ENCODE results near the gene R3HDM2.

R3HDM2 gene

DNA sequence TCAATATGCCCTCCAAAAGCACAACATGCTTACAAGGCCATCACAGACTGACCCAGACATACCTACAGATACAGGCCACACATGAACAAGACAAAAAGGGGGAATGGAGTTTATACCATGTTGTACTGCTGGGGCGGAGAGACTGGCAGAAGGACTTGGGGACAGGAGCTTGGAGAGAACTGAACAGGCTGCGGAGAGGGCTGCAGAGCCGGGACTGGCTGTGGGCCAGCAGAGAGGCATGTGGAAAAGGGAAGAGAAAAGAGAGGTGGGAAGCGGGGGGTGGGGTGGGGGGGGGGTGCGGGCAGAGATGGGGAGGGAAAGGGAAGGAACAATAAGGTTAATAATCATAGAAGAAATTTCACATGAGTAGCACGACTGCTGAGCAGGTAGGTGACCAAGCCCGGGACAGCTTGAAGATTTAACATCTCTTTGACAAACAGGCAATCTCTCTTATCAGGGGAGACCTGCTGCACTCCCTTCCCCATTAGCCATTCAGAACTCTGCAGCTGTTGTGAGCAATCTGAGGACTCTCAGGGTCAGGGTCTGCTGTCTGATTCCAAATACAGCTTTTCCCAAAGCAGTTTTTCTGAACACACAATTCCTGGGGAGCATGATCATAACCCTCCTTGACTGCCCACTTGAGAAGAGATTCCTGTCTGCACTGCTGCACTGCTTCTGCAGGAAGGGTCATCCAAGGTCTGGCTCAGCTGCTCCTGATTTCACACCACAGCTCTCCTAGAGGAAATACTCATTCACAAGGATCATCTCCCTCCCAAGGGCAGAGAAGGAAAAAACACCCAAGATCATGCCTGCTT lies 158.3 kb downstream of the R3HDM2 start:
- Histone ChIP-seq H2BK12ac (ENCODE audit: low read length) (no peak overlapping the region), H3K4ac (ENCODE audit: low read depth, low read length) (no peak overlapping the region), H3K9ac (ENCODE audit: low read length) (no peak overlapping the region), H4K91ac (ENCODE audit: low read depth, low read length) (no peak overlapping the region), H3K79me2 (ENCODE audit: control insufficient read depth, insufficient read depth, low read length, poor library complexity) (no peaks in the 10 kb centered on the region), H3K14ac (ENCODE audit: low read length) (no peak overlapping the region), H3K79me1 (ENCODE audit: low read length) (no peaks in the 10 kb centered on the region), H2BK5ac (ENCODE audit: low read depth, low read length, poor library complexity) (no peak overlapping the region), H3K27ac (ENCODE audit: low read depth, low read length) (no peak overlapping the region), H3K4me2 (ENCODE audit: low read length) (no peak overlapping the region), H3K4me1 (ENCODE audit: control insufficient read depth in 1 of 2, insufficient read depth in 2 of 2, low read length in 2 of 2) (no peaks in the 10 kb centered on the region), H2AFZ (ENCODE audit: insufficient read depth, low read length, poor library complexity) (no peak overlapping the region), H3K23ac (ENCODE audit: low read length) (no peak overlapping the region), H3K9me3 (ENCODE audit: insufficient read depth, low read depth, low read length) (no peaks in the 10 kb centered on the region), H3K18ac (ENCODE audit: low read length) (no peak overlapping the region), H2BK120ac (ENCODE audit: insufficient read depth, low read length, poor library complexity) (no peak overlapping the region), H4K8ac (ENCODE audit: low read depth, low read length) (no peak overlapping the region), H3K36me3 (ENCODE audit: control insufficient read depth in 1 of 2, insufficient read depth in 2 of 2, low read length in 2 of 2) (peaks cover 11 to 18% of the 10 kb centered on the region in 2 experiments), H4K12ac (ENCODE audit: low read depth, low read length) (no peak overlapping the region), H3K27me3 (ENCODE audit: insufficient read depth, low read length) (no peaks in the 10 kb centered on the region), H3K4me3 (ENCODE audit: low read depth, low read length) (no peak overlapping the region), H2AK5ac (ENCODE audit: low read length) (no peak overlapping the region)
- DNase-seq = no peak
- WGBS (ENCODE audit: extremely low coverage, insufficient coverage, insufficient read length) = no CpG with 5 or more reads among the region's 7 CpGs

DNA sequence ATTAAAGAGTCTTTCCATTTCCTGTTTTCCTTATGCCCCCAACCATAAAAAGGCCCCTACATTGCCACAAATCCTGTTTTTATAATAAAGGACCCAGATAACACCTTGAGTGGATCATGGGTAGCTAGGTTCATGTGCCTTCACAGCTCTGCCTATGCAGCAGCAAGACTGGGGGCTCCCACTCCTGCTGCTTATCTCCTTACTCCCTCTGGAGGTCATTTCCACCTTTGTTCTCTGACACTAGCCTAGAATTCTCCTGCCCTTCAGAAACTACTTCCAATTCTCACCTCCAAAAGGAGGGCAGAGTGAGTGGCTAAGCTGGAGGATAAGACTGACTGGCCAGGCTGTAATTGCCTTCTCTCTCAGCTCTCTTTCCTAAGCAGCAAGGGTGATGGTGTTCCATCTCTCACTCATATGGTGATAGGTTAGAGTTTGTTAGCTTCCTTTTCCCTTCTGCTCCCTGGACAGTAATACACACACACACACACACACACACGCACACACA lies 159.8 kb downstream of the R3HDM2 start:
- Histone ChIP-seq H3K23ac (ENCODE audit: low read length) (no peak overlapping the region), H3K27me3 (ENCODE audit: insufficient read depth, low read length) (no peaks in the 10 kb centered on the region), H3K36me3 (ENCODE audit: control insufficient read depth in 1 of 2, insufficient read depth in 2 of 2, low read length in 2 of 2) (peaks cover 16 to 22% of the 10 kb centered on the region in 2 experiments), H3K14ac (ENCODE audit: low read length) (no peak overlapping the region), H3K18ac (ENCODE audit: low read length) (no peak overlapping the region), H3K9ac (ENCODE audit: low read length) (no peak overlapping the region), H2AK5ac (ENCODE audit: low read length) (no peak overlapping the region), H3K4me1 (ENCODE audit: control insufficient read depth in 1 of 2, insufficient read depth in 2 of 2, low read length in 2 of 2) (no peaks in the 10 kb centered on the region), H2AFZ (ENCODE audit: insufficient read depth, low read length, poor library complexity) (no peak overlapping the region), H3K79me1 (ENCODE audit: low read length) (no peaks in the 10 kb centered on the region), H4K91ac (ENCODE audit: low read depth, low read length) (no peak overlapping the region), H2BK120ac (ENCODE audit: insufficient read depth, low read length, poor library complexity) (no peak overlapping the region), H3K4me2 (ENCODE audit: low read length) (no peak overlapping the region), H2BK5ac (ENCODE audit: low read depth, low read length, poor library complexity) (no peak overlapping the region), H3K27ac (ENCODE audit: low read depth, low read length) (no peak overlapping the region), H3K9me3 (ENCODE audit: insufficient read depth, low read depth, low read length) (no peaks in the 10 kb centered on the region), H4K12ac (ENCODE audit: low read depth, low read length) (no peak overlapping the region), H3K79me2 (ENCODE audit: control insufficient read depth, insufficient read depth, low read length, poor library complexity) (no peaks in the 10 kb centered on the region), H3K4me3 (ENCODE audit: low read depth, low read length) (no peak overlapping the region), H3K4ac (ENCODE audit: low read depth, low read length) (no peak overlapping the region), H2BK12ac (ENCODE audit: low read length) (no peak overlapping the region), H4K8ac (ENCODE audit: low read depth, low read length) (no peak overlapping the region)
- no CpG with 5 or more reads among the region's 1 CpG for WGBS (ENCODE audit: extremely low coverage, insufficient coverage, insufficient read length)
- no peak for DNase-seq

DNA sequence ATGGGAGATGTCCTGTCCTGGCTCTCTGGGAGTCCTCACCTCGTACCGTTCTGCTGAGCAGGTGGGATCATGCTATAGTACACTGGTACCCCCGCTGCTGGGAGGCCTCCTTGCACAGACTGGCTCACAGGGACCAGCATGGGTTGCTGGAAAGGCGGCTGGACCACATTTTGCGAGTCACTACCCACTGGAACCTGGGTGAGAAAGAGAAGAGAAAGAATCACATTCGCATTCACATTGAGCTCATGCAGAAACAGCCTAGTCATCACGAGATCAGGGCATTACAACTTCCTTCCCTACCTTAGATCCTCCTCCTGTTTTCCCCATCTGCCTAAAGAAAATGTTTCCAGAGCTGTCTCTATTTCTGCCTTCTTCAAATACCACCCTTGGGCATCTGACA lies 162.6 kb downstream of the R3HDM2 start:
- Histone ChIP-seq H2BK5ac (ENCODE audit: low read depth, low read length, poor library complexity) (no peak overlapping the region), H4K8ac (ENCODE audit: low read depth, low read length) (no peak overlapping the region), H3K4me2 (ENCODE audit: low read length) (no peak overlapping the region), H3K4me1 (ENCODE audit: control insufficient read depth in 1 of 2, insufficient read depth in 2 of 2, low read length in 2 of 2) (no peaks in the 10 kb centered on the region), H3K14ac (ENCODE audit: low read length) (no peak overlapping the region), H2BK12ac (ENCODE audit: low read length) (no peak overlapping the region), H3K79me2 (ENCODE audit: control insufficient read depth, insufficient read depth, low read length, poor library complexity) (no peaks in the 10 kb centered on the region), H3K18ac (ENCODE audit: low read length) (no peak overlapping the region), H4K91ac (ENCODE audit: low read depth, low read length) (no peak overlapping the region), H2AK5ac (ENCODE audit: low read length) (no peak overlapping the region), H3K4me3 (ENCODE audit: low read depth, low read length) (no peak overlapping the region), H3K27ac (ENCODE audit: low read depth, low read length) (no peak overlapping the region), H3K27me3 (ENCODE audit: insufficient read depth, low read length) (no peaks in the 10 kb centered on the region), H2AFZ (ENCODE audit: insufficient read depth, low read length, poor library complexity) (no peak overlapping the region), H3K9me3 (ENCODE audit: insufficient read depth, low read depth, low read length) (no peaks in the 10 kb centered on the region), H3K23ac (ENCODE audit: low read length) (no peak overlapping the region), H3K9ac (ENCODE audit: low read length) (no peak overlapping the region), H4K12ac (ENCODE audit: low read depth, low read length) (no peak overlapping the region), H3K4ac (ENCODE audit: low read depth, low read length) (no peak overlapping the region), H2BK120ac (ENCODE audit: insufficient read depth, low read length, poor library complexity) (no peak overlapping the region), H3K36me3 (ENCODE audit: control insufficient read depth in 1 of 2, insufficient read depth in 2 of 2, low read length in 2 of 2) (peaks cover 16 to 24% of the 10 kb centered on the region in 2 experiments), H3K79me1 (ENCODE audit: low read length) (no peaks in the 10 kb centered on the region)
- WGBS (ENCODE audit: extremely low coverage, insufficient coverage, insufficient read length) = no CpG with 5 or more reads among the region's 7 CpGs
- no peak for DNase-seq

DNA sequence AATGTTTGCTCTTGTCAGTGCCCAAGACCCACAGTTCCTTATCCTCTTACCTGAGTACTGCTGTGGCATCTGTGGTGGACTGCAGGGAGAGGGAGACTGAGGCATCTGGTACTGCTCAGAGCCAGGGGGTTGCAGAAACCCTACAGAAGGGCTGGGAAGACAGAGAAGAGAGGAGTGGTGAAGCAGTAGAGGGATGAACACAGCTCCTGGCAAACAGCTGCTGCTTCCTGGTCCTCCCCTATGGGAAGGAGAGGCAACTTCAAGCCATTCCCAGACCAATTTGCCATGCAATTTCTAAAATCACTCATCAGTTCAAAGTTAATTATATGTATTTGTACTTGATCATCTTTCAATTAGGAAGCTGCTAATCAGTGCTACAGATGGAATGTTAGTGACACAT lies 164.2 kb downstream of the R3HDM2 start:
- Histone ChIP-seq H3K14ac (ENCODE audit: low read length) (no peak overlapping the region), H2BK120ac (ENCODE audit: insufficient read depth, low read length, poor library complexity) (no peak overlapping the region), H3K4ac (ENCODE audit: low read depth, low read length) (no peak overlapping the region), H4K12ac (ENCODE audit: low read depth, low read length) (no peak overlapping the region), H3K18ac (ENCODE audit: low read length) (no peak overlapping the region), H4K91ac (ENCODE audit: low read depth, low read length) (no peak overlapping the region), H3K4me3 (ENCODE audit: low read depth, low read length) (no peak overlapping the region), H2BK5ac (ENCODE audit: low read depth, low read length, poor library complexity) (no peak overlapping the region), H3K27me3 (ENCODE audit: insufficient read depth, low read length) (no peaks in the 10 kb centered on the region), H4K8ac (ENCODE audit: low read depth, low read length) (no peak overlapping the region), H3K36me3 (ENCODE audit: control insufficient read depth in 1 of 2, insufficient read depth in 2 of 2, low read length in 2 of 2) (peaks cover 16 to 20% of the 10 kb centered on the region in 2 experiments), H3K23ac (ENCODE audit: low read length) (no peak overlapping the region), H3K79me1 (ENCODE audit: low read length) (no peaks in the 10 kb centered on the region), H2AFZ (ENCODE audit: insufficient read depth, low read length, poor library complexity) (no peak overlapping the region), H3K4me1 (ENCODE audit: control insufficient read depth in 1 of 2, insufficient read depth in 2 of 2, low read length in 2 of 2) (no peaks in the 10 kb centered on the region), H3K79me2 (ENCODE audit: control insufficient read depth, insufficient read depth, low read length, poor library complexity) (no peaks in the 10 kb centered on the region), H2AK5ac (ENCODE audit: low read length) (no peak overlapping the region), H2BK12ac (ENCODE audit: low read length) (no peak overlapping the region), H3K27ac (ENCODE audit: low read depth, low read length) (no peak overlapping the region), H3K9ac (ENCODE audit: low read length) (no peak overlapping the region), H3K9me3 (ENCODE audit: insufficient read depth, low read depth, low read length) (no peaks in the 10 kb centered on the region), H3K4me2 (ENCODE audit: low read length) (no peak overlapping the region)
- DNase-seq = no peak

All from trophoblast cell (in vitro differentiated cells and primary cell).